GM18508 (cell line): ENCODE data around the gene JAM3.
"Not testable (repeated sequence)": the region's sequence is repeated elsewhere in the genome, so short reads cannot be mapped to it uniquely, and the experiment has no call there.

Experiments
- ATAC-seq: cut with Tn5 transposase; IDR thresholded peaks from one replicate; pipeline ENCODE4 v1.9.1; 2021; ENCODE audit warnings: moderate number of reproducible peaks; ENCODE audit not compliant: insufficient read depth, unreplicated experiment

JAM3 gene

GRCh38 chr11:134055029-134055428 is 13.8 kb upstream of the JAM3 start:
- ATAC-seq: no peak

GRCh38 chr11:134060316-134060715 is 8.6 kb upstream of the JAM3 start:
- no peak for ATAC-seq

GRCh38 chr11:134062265-134063123 is 6.4 kb upstream of the JAM3 start:
- no peak for ATAC-seq

DNA sequence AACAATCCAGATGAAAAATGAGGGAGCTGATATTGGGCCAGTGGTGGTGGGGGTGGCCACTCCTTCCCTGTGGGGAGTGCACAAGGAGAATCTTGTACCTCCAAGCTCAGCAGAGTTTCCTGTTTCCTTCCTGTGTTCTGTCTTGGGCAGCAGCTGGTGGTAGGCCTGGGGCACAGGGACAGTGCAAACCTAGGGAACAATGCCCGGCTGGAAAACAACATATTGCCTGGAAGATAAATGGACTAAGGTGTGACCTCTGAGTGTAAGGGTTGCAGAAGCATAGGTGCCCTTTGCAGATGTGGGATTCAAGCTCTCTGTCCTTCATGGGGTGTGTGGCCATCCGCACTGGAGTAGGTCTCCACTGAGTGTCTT is 5.8 kb upstream of the JAM3 start:
- no peak for ATAC-seq

DNA sequence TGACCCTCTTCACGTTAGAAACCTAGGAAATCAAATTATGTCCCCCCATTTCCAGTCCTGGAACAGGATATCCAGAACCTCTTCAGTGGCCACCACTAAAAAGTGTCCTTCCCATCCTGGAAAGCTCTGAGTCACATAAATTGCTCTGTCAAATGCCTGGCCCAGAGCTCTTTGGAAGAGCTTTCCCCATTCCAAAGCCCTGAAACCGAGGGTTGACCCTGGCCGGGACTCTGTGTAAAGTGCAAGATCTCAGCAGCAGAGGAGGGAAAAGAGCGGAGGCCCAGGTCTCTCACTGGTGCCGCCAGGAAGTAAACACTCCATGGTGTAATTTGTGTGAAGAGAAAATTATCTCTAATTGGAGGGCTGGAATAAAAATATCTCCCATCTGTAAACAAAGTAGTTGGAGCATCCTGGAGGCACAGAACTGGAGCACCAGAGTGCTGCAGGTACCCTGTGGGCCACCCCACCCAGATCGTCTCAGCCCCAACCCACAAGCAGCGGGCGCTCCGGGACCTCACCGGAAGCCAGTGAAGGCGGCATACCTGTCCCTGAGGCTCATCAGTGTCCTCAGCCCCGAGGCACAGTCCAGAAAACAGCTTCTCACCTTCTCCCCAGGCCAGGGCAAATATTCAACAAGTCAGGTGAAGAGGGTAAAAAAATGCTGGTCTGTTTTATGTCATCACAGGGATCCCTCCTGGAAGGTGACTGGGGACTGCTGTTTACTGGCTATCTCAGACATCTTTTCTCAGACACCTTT is 4.7 kb upstream of the JAM3 start:
- no peak for ATAC-seq

DNA sequence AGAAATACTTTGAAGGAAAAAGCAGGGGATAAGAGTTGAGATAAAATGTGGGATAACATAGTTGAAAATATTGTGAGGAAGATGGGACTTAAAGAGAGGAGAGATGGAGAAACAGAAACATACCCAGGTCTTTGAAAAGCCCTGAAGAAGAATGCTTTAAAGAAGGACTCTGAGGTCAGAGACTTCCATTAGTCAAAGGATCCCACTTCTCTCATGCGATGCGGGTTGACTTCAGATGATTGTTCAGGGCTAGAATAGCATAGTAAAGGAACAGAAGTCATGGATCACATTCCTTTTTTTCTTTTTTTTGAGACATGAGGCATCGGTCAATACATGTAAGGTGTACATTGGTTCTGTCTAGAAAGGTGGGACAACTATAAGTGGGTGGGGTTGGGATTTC is 3.5 kb upstream of the JAM3 start:
- no peak for ATAC-seq

DNA sequence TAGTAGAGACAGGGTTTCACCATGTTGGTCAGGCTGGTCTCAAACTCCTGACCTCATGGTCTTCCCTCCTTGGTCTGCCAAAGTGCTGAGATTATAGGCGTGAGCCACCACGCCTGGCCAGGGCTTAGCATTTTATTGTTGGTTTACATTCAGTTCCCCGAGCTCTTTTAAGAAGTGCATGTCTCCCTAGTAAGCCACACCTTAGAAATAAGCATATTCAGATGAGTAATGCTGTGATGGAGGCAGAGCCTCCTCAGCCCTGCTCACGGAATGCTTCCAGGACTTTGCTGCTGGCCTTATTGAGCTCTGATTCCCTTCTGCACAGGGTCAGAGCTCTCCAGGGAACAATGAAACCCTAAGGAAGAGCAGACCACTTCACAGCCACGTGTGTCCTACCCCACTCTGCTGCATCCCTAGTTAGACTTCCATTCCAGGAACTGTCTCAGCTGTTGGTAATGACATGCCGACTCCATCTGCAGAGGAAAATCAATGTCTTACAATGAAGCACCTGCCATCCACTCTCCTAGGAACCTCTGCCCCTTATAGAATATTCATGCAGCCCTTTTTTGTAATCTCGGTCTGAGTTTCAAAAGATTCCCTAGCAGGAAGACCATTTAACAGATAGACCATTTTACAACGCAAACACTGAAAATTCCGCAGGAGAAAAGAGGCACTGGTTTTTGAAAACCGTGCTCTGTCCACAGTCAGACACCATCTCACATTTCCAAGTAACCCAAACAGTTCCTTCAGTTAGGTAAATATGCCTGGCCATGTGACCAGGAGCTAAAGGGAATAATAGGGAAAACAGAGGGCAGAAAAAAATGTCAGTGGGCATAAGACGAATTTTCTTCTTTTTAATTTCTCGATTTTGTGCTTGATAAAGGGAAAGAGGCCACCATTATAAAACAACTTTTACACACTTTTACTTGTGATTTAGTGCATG is 1.7 kb upstream of the JAM3 start:
- ATAC-seq: no peak

- ATAC-seq: no peak
Measured at GRCh38 chr11:134069426-134070341, 812 bp downstream of the JAM3 start.

DNA sequence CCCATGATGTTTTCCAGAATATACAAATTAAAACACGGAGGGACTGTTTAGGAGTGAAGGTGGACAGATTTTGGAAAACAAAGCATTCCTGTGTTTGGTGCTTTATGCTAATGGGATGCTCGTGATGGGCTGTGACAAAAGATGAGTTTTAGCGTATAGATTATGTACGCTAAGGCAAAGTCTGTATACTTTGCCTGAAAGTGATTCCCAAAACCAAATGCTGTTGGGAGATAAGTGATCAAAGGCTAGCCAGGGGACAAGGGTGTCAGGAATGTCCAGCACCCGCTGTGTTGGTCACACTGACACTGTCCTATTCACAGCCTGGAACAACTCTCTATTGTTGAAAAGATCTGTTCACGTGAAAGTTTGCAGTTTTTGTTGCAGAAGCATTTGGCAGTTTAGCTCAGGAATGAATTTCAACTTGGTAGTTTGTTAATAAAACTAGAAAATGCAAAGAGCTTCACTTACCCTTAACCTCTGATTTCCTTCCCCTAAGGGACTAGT is 1.5 kb downstream of the JAM3 start:
- no peak for ATAC-seq

GRCh38 chr11:134071306-134071705 is 2.4 kb downstream of the JAM3 start:
- ATAC-seq: no peak

DNA sequence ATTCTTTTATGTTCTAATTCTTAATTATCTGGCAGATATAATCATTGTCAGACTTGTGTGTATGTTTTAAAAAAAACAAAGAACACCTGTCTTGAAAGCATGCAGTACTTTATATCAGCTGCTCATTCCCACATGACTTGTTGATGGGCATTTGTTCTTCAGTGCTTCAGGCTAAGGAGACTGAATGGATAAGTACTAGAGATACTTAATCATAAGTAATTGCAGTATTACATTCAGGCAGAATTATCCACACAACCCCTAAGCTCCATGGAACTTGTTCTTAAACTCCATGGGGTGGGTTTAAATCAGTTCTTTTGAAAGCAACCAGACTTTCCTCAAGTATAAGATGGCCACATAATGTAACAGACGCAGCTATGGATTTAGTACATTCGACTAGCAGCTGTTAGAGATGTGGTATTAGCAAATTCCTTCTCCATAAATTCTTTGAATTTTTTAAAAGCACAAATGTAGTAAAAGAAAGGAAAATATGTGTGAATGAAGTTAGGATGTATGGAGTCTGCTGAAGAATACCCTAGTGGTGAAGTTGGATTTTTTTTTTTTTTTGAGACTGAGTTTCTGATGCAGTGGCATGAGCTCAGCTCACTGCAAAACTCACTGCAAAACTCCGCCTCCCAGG is 3.0 kb downstream of the JAM3 start:
- no peak for ATAC-seq

DNA sequence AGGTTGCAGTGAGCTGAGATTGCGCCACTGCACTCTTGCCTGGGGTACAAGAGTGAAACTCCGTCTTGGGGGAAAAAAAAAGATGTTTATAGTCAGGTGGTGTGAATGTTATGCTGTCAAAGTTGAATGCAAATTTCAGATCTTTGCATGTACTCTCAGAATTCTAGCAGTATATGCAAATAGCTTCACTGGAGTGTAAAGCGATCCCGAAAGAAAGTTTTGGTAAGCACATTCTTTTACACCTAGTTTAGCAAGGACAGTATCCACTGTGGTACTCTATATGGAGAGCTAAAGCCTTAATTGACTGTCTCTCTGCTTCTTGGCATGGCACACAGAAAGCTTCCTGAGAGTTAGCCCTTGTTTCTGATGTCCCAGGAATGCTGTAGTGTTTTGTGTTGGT is 4.0 kb downstream of the JAM3 start:
- no peak for ATAC-seq

DNA sequence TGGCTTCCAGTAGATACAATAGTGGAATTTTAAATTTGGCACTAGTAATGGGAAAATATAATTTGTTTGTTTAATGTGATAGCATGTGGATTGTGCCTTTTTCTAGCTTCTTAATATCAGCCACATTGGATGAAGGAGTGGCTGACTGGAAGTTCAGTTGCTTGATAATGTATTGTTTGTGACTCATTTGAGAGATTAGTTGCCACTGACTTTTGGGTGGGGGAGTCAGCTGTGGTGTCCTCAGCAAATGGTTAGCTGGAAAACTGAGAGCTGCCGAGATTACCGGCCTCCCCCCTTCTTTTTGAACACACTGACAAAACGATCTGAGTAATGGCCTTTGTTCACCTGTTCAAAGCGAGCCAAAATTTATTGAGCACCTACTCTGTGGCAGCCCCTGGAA is 5.5 kb downstream of the JAM3 start:
- ATAC-seq: no peak

DNA sequence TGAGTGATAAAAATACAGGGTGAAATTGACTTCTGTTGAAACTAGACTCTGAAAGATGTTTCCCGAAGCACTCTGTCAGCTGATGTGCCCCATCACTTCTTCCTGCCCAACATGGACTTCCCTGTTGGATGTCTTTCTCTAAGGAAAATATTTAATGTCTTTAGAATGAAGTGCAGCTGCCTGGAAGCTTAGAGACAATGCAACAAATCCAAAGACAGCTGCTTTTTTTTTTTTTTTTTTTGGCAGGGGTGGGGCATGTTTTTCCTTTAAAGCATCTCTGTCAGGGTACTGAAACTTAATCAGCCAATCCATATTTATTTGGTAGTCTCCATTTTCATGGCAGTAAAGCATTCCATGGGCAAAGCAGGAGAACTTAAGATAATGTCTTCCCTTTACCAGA is 5.9 kb downstream of the JAM3 start:
- ATAC-seq: no peak

DNA sequence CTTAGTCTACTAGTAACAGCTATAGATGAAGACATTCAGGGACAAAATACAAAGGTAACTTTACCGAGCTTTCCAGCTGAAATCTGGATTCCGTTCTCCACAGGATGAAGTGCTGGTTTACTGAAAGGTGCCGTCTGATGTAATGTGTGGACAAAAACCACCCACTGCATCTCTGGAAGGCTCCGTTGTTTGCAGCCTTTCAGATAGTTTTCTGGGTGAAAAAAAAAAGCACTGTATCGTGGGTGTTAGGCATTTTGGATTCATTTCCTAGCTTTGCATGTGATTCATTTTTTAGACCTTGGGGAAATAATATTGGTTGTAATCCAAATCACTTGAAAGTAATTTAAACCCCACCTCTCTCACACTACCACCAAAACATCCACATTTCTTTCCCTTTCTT is 10.4 kb downstream of the JAM3 start:
- ATAC-seq: no peak

- ATAC-seq: not testable (repeated sequence)
Measured at GRCh38 chr11:134081258-134081657, 12.4 kb downstream of the JAM3 start.

GRCh38 chr11:134082990-134083389 is 14.1 kb downstream of the JAM3 start:
- ATAC-seq: no peak

- ATAC-seq: no peak
Measured at GRCh38 chr11:134086376-134086775, 17.5 kb downstream of the JAM3 start.

DNA sequence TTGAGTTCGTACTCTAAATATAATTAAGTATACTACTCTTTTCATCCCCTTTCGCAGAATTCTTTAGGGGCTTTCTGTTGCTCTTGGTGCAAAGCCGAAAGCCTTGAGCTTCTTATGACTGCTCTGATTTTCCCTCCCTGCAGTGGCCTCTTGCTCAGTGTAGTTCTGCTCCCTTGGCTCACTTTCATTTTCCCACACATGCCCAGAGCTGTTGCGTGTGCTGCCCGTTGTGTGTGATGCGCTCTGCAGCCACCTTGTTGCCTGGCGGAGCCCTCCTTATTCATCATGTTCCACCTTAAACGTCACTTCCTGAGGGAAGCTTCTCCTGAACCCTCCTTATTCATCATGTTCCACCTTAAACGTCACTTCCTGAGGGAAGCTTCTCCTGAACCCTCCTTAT is 23.1 kb downstream of the JAM3 start:
- ATAC-seq: not testable (repeated sequence)
